MCF 10A (cell line): ENCODE results near the gene AASDH. TPM values are rescaled to one million over a fixed set of nuclear protein-coding genes. Genes with fewer than 3 reads are reported as not detected.
A peak's percentile ranks its signal among the peaks of the same experiment; 100 is the strongest.

Experiments used
- BruUV-seq: library from RNA; stranded (reverse); fragments of 400-500 nt; replicated peaks from 2 replicates; lab custom pipeline; 2021; lab: Mats Ljungman, UMichigan
- CTCF ChIA-PET: fragments of 300-600 bp; sonication (Branson Sonifier 250); formaldehyde crosslinking; extraction: SDS; loops from one replicate; lab custom pipeline; 2021; ENCODE audit warnings: antibody characterized with exemption, inconsistent platforms; lab: Yijun Ruan, JAX
- POLR2A ChIA-PET: fragments of 300-600, 350-650 bp; sonication (Branson Sonifier 250); formaldehyde crosslinking; extraction: SDS; loops from one replicate; lab custom pipeline; 2020; ENCODE audit warnings: antibody characterized with exemption, inconsistent platforms; lab: Yijun Ruan, JAX
- DNase-seq: peaks from one replicate; pipeline ENCODE4 v3.0.0-alpha.2; 2018; ENCODE audit not compliant: unreplicated experiment
- H3K27ac Mint-ChIP-seq: one replicate; pipeline ENCODE4 v1.8.0; 2022; ENCODE audit warnings: mild to moderate bottlenecking, low read depth, mixed read lengths; ENCODE audit not compliant: unreplicated experiment
- H3K27me3 Mint-ChIP-seq: one replicate; pipeline ENCODE4 v1.8.0; 2022; ENCODE audit warnings: mixed read lengths; ENCODE audit not compliant: insufficient read depth, unreplicated experiment
- H3K36me3 Mint-ChIP-seq: one replicate; pipeline ENCODE4 v1.8.0; 2022; ENCODE audit warnings: mild to moderate bottlenecking, moderate library complexity, mixed read lengths; ENCODE audit not compliant: insufficient read depth, unreplicated experiment
- H3K4me1 Mint-ChIP-seq: one replicate; pipeline ENCODE4 v1.8.0; 2022; ENCODE audit warnings: mixed read lengths; ENCODE audit not compliant: insufficient read depth, unreplicated experiment
- H3K4me3 Mint-ChIP-seq: one replicate; pipeline ENCODE4 v1.8.0; 2022; ENCODE audit warnings: mild to moderate bottlenecking, moderate library complexity, mixed read lengths; ENCODE audit not compliant: unreplicated experiment
- H3K9me3 Mint-ChIP-seq: one replicate; pipeline ENCODE4 v1.8.0; 2022; ENCODE audit warnings: mixed read lengths; ENCODE audit not compliant: unreplicated experiment
- CTCF ChIP-seq: fragments of 200-600 bp; IDR thresholded peaks from one replicate; pipeline ENCODE4 v1.8.0; 2022; ENCODE audit warnings: antibody characterized with exemption, mild to moderate bottlenecking; ENCODE audit not compliant: unreplicated experiment
- intact Hi-C: fragments of 100-400 bp; cut with micrococcal nuclease; formaldehyde crosslinking; loops from 2 replicates; pipeline ENCODE4 v1.14.1; 2022
- total RNA-seq: library from RNA; stranded (reverse); gene quantifications from 2 replicates; pipeline ENCODE4 v1.2.3, GENCODE V29; 2022

Gene AASDH
- total RNA-seq, 1 experiment from 2014 or later, result 10.8 TPM

- BruUV-seq, result no TSS peak
- ChIA-PET CTCF (no interaction called here), POLR2A (interaction anchor here (0.6 to 8.1 kb wide), 12 partner anchors 8 to 545 kb away, joined by 3 to 131 read pairs (median 48); partner anchors contain the start of genes AASDH, CEP135, NOA1 and POLR2B)
- Mint-ChIP-seq H3K4me3 (peak overlapping the region; percentile 95), H3K4me1 (peaks cover 19% of the 10 kb centered on the region), H3K36me3 (peaks cover 6% of the 10 kb centered on the region), H3K9me3 (no peaks in the 10 kb centered on the region), H3K27me3 (no peaks in the 10 kb centered on the region), H3K27ac (no peak overlapping the region)
- DNase-seq, result no peak
- no peak for TF ChIP-seq CTCF
- intact Hi-C loops, result no loop called here
Observed at GRCh38 chr4:56433280-56433679, 46.0 kb upstream of the AASDH start.

- intact Hi-C loops, result no loop called here
- POLR2A ChIA-PET, result interaction anchor here (0.6 to 2.0 kb wide), 6 partner anchors 10 to 230 kb away, joined by 4 to 5 read pairs (median 4); no protein-coding TSS in a partner anchor
- peaks cover 7% of the 10 kb centered on the region for H3K9me3 Mint-ChIP-seq
- H3K36me3 Mint-ChIP-seq, result peaks cover 10% of the 10 kb centered on the region
- no peak overlapping the region for H3K27ac Mint-ChIP-seq
- DNase-seq, result no peak
- peaks cover 13% of the 10 kb centered on the region for H3K4me1 Mint-ChIP-seq
- H3K27me3 Mint-ChIP-seq, result no peaks in the 10 kb centered on the region
- CTCF ChIA-PET, result interaction anchor here (1.0 kb wide), 1 partner anchor 410 kb away, joined by 3 read pairs; no protein-coding TSS in a partner anchor
- TF ChIP-seq CTCF, result no peak
- no TSS peak for BruUV-seq
- no peak overlapping the region for H3K4me3 Mint-ChIP-seq
Observed at GRCh38 chr4:56430203-56430602, 42.9 kb upstream of the AASDH start.

- H3K4me3 Mint-ChIP-seq, result no peak overlapping the region
- intact Hi-C loops, result loop anchor here (5.0 to 10.0 kb wide), 3 partner anchors 40 to 408 kb away; partner anchors contain the start of gene SRP72
- H3K36me3 Mint-ChIP-seq, result peaks cover 10% of the 10 kb centered on the region
- H3K9me3 Mint-ChIP-seq, result peaks cover 7% of the 10 kb centered on the region
- ChIA-PET POLR2A (interaction anchor here (1.0 to 2.7 kb wide), 3 partner anchors 14 to 40 kb away, joined by 3 to 13 read pairs (median 11); partner anchors contain the start of gene AASDH), CTCF (interaction anchor here (0.6 kb wide), 1 partner anchor 22 kb away, joined by 6 read pairs; no protein-coding TSS in a partner anchor)
- no peak for TF ChIP-seq CTCF
- H3K27ac Mint-ChIP-seq, result peak overlapping the region; percentile 27
- no peaks in the 10 kb centered on the region for H3K27me3 Mint-ChIP-seq
- no peak for DNase-seq
- no TSS peak for BruUV-seq
- H3K4me1 Mint-ChIP-seq, result peaks cover 13% of the 10 kb centered on the region
Observed at GRCh38 chr4:56427179-56427578, 39.9 kb upstream of the AASDH start.

- no peak overlapping the region for H3K4me3 Mint-ChIP-seq
- BruUV-seq, result no TSS peak
- H3K27ac Mint-ChIP-seq, result no peak overlapping the region
- CTCF ChIA-PET, result interaction anchor here (0.8 to 3.7 kb wide), 7 partner anchors 9 to 998 kb away, joined by 3 to 35 read pairs (median 6); partner anchors contain the start of genes PAICS and PPAT
- H3K9me3 Mint-ChIP-seq, result peaks cover 7% of the 10 kb centered on the region
- intact Hi-C loops, result loop anchor here (5.0 to 10.0 kb wide), 3 partner anchors 41 to 409 kb away; partner anchors contain the start of gene SRP72
- H3K4me1 Mint-ChIP-seq, result peaks cover 13% of the 10 kb centered on the region
- POLR2A ChIA-PET, result interaction anchor here (1.0 to 2.3 kb wide), 6 partner anchors 9 to 42 kb away, joined by 3 to 21 read pairs (median 6); partner anchors contain the start of genes AASDH, PAICS and PPAT
- H3K27me3 Mint-ChIP-seq, result no peaks in the 10 kb centered on the region
- TF ChIP-seq CTCF, result no peak
- DNase-seq, result no peak
- H3K36me3 Mint-ChIP-seq, result peaks cover 10% of the 10 kb centered on the region
Observed at GRCh38 chr4:56426273-56426672, 39.0 kb upstream of the AASDH start.
